Stimulated activated naive CD8-positive, alpha-beta T cell treated with anti-CD3 and anti-CD28 coated beads, Interleukin-15, Interleukin-2, amounts not matched to agents 100 U/mL and 50 U/mL, for 24 hours (primary cell): ENCODE measurements around the gene C12orf50.
"Not testable (repeated sequence)": the region's sequence is repeated elsewhere in the genome, so short reads cannot be mapped to it uniquely, and the experiment has no call there.

Experiments
- ATAC-seq: fragments of 150-1000 bp; cut with Tn5 transposase; one replicate; pipeline ENCODE4 v1.10.0; 2021
- DNase-seq: peaks from one replicate; pipeline ENCODE4 v3.0.0; 2021

C12orf50 gene

GRCh38 chr12:88029093-88029665 lies at the start of gene C12orf50:
C12orf50 (minus strand) TSS chr12:88029401; CDS start chr12:88026962, 2,439 bp downstream.
- ATAC-seq, result no peak
- DNase-seq, result no peak

GRCh38 chr12:88067301-88067700 lies 38.1 kb upstream of the C12orf50 start:
- ATAC-seq (no peak), DNase-seq (no peak)

GRCh38 chr12:88063375-88063774 lies 34.2 kb upstream of the C12orf50 start:
- DNase-seq, result no peak
- ATAC-seq, result peak; percentile 23

- DNase-seq (no peak), ATAC-seq (no peak)
These were observed 33.3 kb upstream of the C12orf50 start for GRCh38 chr12:88062474-88062873.

GRCh38 chr12:88058719-88059077 lies 29.5 kb upstream of the C12orf50 start:
- DNase-seq (no peak), ATAC-seq (no peak)

- DNase-seq (no peak), ATAC-seq (no peak)
These were observed 29.0 kb upstream of the C12orf50 start for GRCh38 chr12:88057994-88058718.

- DNase-seq (no peak), ATAC-seq (no peak)
These were observed 27.4 kb upstream of the C12orf50 start for GRCh38 chr12:88056571-88056970.

GRCh38 chr12:88052686-88053085 lies 23.5 kb upstream of the C12orf50 start:
- DNase-seq, result no peak
- no peak for ATAC-seq

- DNase-seq (no peak), ATAC-seq (no peak)
These were observed 14.8 kb upstream of the C12orf50 start for GRCh38 chr12:88044035-88044434.

GRCh38 chr12:88037770-88038169 lies 8.6 kb upstream of the C12orf50 start:
- no peak for ATAC-seq
- DNase-seq, result no peak

- no peak for DNase-seq
- ATAC-seq, result no peak
These were observed 7.3 kb upstream of the C12orf50 start for GRCh38 chr12:88036353-88036965.

GRCh38 chr12:88035907-88036289 lies 6.7 kb upstream of the C12orf50 start:
- DNase-seq (no peak), ATAC-seq (no peak)

- peak; percentile 100 for ATAC-seq
- peak; percentile 90 for DNase-seq
These were observed 6.2 kb upstream of the C12orf50 start for GRCh38 chr12:88035271-88035906.

- ATAC-seq, DNase-seq: not testable (repeated sequence)
These were observed 2.0 kb upstream of the C12orf50 start for GRCh38 chr12:88031161-88031560.

- ATAC-seq (no peak), DNase-seq (no peak)
These were observed 3.0 kb downstream of the C12orf50 start for GRCh38 chr12:88026196-88026595.

- ATAC-seq (no peak), DNase-seq (no peak)
These were observed 11.2 kb downstream of the C12orf50 start for GRCh38 chr12:88017964-88018363.

- no peak for DNase-seq
- ATAC-seq, result no peak
These were observed 13.4 kb downstream of the C12orf50 start for GRCh38 chr12:88015825-88016224.

- ATAC-seq, result no peak
These were observed 17.4 kb downstream of the C12orf50 start for GRCh38 chr12:88011755-88012154.

GRCh38 chr12:88006351-88006750 lies 22.9 kb downstream of the C12orf50 start:
- no peak for ATAC-seq
- no peak for DNase-seq

More at GRCh38 chr12:88011755-88012154, 17.4 kb downstream of the C12orf50 start:
- DNase-seq, result no peak

- ATAC-seq (no peak), DNase-seq (no peak)
These were observed 27.9 kb downstream of the C12orf50 start for GRCh38 chr12:88001327-88001726.

GRCh38 chr12:87995581-87996178 lies 33.5 kb downstream of the C12orf50 start:
- ATAC-seq (peak; percentile 69), DNase-seq (peak; percentile 46)

- no peak for ATAC-seq
These were observed 37.7 kb downstream of the C12orf50 start for GRCh38 chr12:87991483-87991882.

GRCh38 chr12:87988534-87988933 lies 40.7 kb downstream of the C12orf50 start:
- no peak for DNase-seq
- ATAC-seq, result no peak

More at GRCh38 chr12:87991483-87991882, 37.7 kb downstream of the C12orf50 start:
- no peak for DNase-seq
